ENCODE data around the gene KCNJ5. TPM values are rescaled to one million over a fixed set of nuclear protein-coding genes. Genes with fewer than 3 reads are reported as not detected.

KCNJ5 gene
- total and polyA plus RNA-seq, 2 of the 4 experiments (the other 2 are of a cell fraction) = 0.07 to 0.18 TPM

GRCh38 chr11:128942272-128942612 is 51.1 kb downstream of the KCNJ5 start:
- Histone ChIP-seq H3K27ac (ENCODE audit: insufficient read depth, low read length) (no peak overlapping the region), H3K79me1 (ENCODE audit: low read depth in 1 of 2, low read length in 2 of 2) (no peaks in the 10 kb centered on the region), H4K5ac (ENCODE audit: low read depth, low read length) (no peak overlapping the region), H3K36me3 (ENCODE audit: control insufficient read depth, insufficient read depth, low read length) (no peaks in the 10 kb centered on the region), H2AK9ac (replicated peaks; ENCODE audit: low read depth, low read length, poor library complexity) (no peak overlapping the region), H2BK20ac (ENCODE audit: low read depth, low read length) (no peak overlapping the region), H2AFZ (replicated peaks; ENCODE audit: low read length, poor library complexity) (no peak overlapping the region), H3K9ac (ENCODE audit: low read depth, low read length) (no peak overlapping the region), H3K23ac (ENCODE audit: low read depth, low read length) (no peak overlapping the region), H3K4me1 (ENCODE audit: control insufficient read depth, insufficient read depth, low read length) (no peaks in the 10 kb centered on the region; the same call in 1 of the 2 replicates), H3K27me3 (ENCODE audit: control insufficient read depth, insufficient read depth, low read length) (peaks cover 30% of the 10 kb centered on the region), H3K4me2 (ENCODE audit: low read depth, low read length) (no peak overlapping the region), H2BK120ac (ENCODE audit: low read depth, low read length) (no peak overlapping the region), H4K20me1 (ENCODE audit: insufficient read depth, low read length) (no peaks in the 10 kb centered on the region), H3K9me3 (ENCODE audit: control insufficient read depth, insufficient read depth, low read length) (no peaks in the 10 kb centered on the region), H3K18ac (ENCODE audit: low read depth, low read length) (no peak overlapping the region), H4K8ac (ENCODE audit: low read depth in 2 of 2, low read length in 2 of 2) (no peak overlapping the region), H3K9me1 (ENCODE audit: insufficient read depth, low read length) (no peaks in the 10 kb centered on the region), H3K56ac (ENCODE audit: extremely low read depth, insufficient read depth, low read length) (no peak overlapping the region), H3K14ac (replicated peaks; ENCODE audit: low read depth, low read length) (no peak overlapping the region), H2BK5ac (ENCODE audit: low read depth, low read length, poor library complexity, severe bottlenecking) (no peak overlapping the region), H2AK5ac (ENCODE audit: low read depth, low read length) (no peak overlapping the region), H4K91ac (ENCODE audit: insufficient read depth, low read depth, low read length) (no peak overlapping the region), H2BK15ac (ENCODE audit: low read depth, low read length) (no peak overlapping the region), H3K4ac (ENCODE audit: low read depth, low read length) (no peak overlapping the region), H3K4me3 (ENCODE audit: insufficient read depth, low read depth, low read length) (no peak overlapping the region)
- TF ChIP-seq CHD1 (IDR thresholded peaks at IDR 0.05; ENCODE audit: low read depth, low read length) (no peak), ELK1 (IDR thresholded peaks at IDR 0.05; ENCODE audit: borderline replicate concordance, low read depth, low read length) (no peak), RAD21 (IDR thresholded peaks at IDR 0.05; ENCODE audit: low read length) (no peak), POLR2A (IDR thresholded peaks at IDR 0.05; ENCODE audit: low read depth, low read length) (no peak), BHLHE40 (IDR thresholded peaks at IDR 0.05; ENCODE audit: low read depth, low read length) (no peak)
- TF ChIP-seq, protein P1, sequence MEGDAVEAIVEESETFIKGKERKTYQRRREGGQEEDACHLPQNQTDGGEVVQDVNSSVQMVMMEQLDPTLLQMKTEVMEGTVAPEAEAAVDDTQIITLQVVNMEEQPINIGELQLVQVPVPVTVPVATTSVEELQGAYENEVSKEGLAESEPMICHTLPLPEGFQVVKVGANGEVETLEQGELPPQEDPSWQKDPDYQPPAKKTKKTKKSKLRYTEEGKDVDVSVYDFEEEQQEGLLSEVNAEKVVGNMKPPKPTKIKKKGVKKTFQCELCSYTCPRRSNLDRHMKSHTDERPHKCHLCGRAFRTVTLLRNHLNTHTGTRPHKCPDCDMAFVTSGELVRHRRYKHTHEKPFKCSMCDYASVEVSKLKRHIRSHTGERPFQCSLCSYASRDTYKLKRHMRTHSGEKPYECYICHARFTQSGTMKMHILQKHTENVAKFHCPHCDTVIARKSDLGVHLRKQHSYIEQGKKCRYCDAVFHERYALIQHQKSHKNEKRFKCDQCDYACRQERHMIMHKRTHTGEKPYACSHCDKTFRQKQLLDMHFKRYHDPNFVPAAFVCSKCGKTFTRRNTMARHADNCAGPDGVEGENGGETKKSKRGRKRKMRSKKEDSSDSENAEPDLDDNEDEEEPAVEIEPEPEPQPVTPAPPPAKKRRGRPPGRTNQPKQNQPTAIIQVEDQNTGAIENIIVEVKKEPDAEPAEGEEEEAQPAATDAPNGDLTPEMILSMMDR (conservative IDR thresholded peaks at IDR 0.05; ENCODE audit: low read depth, low read length) = no peak
- dilution Hi-C loops (cut with HindIII; ENCODE audit: low sequenced_read_pairs, unreplicated experiment) = no loop called here
- ATAC-seq (ENCODE audit: low read depth) (no peak), DNase-seq (no peak)
- no TSS peak for BruUV-seq (replicated peaks)
- CTCF ChIA-PET = interaction anchor here (1.1 to 1.3 kb wide), 2 partner anchors 14 to 57 kb away, joined by 3 to 6 read pairs; no protein-coding TSS in a partner anchor
- WGBS, 2 experiments (ENCODE audit: extremely low coverage in 2 of 2, insufficient read length in 1 of 2) = 98% methylated on average over 12 of the region's 13 CpGs; no CpG with 5 or more reads in 1 of the 2 experiments
- POLR2A ChIA-PET (ENCODE audit: unreplicated experiment) = no interaction called here
- in situ Hi-C loops (cut with MboI; ENCODE audit: low sequenced_read_pairs) = no loop called here
- intact Hi-C loops (cut with micrococcal nuclease) = no loop called here
